GM19099 (cell line): Measurements from ENCODE around the gene GDPD2.

ENCODE experiments used
- POLR2A ChIP-seq: IDR thresholded peaks from 3 replicates; pipeline ENCODE4 v1.6.1; 2011; ENCODE audit warnings: low read depth; ENCODE audit not compliant: insufficient read length; ENCODE audit errors: extremely low read depth

The GDPD2 gene

DNA sequence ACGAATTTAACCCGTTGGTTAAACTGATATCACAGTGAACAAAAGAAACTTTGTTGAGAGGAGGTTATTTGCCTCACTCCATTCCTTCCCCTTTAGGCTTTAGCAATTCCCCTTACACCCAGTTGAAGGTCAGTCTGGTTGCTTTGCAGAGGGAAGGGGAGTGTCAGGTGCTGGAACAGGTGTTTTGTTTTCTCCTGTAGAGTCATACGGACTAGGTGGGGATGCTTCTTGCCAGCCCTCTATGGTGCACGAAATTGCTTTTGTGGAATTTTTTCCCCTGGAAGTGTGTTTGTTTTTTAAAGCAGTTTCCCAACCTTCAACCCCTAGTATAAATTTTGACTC, 54.6 kb downstream of the GDPD2 start:
- TF ChIP-seq POLR2A: no peak

- no peak for TF ChIP-seq POLR2A
Observed at GRCh38 chrX:70478526-70479245, 55.6 kb downstream of the GDPD2 start.

- no peak for TF ChIP-seq POLR2A
Observed at GRCh38 chrX:70479247-70479921, 56.3 kb downstream of the GDPD2 start.

GRCh38 chrX:70479922-70480659, 57.0 kb downstream of the GDPD2 start:
- TF ChIP-seq POLR2A: no peak

DNA sequence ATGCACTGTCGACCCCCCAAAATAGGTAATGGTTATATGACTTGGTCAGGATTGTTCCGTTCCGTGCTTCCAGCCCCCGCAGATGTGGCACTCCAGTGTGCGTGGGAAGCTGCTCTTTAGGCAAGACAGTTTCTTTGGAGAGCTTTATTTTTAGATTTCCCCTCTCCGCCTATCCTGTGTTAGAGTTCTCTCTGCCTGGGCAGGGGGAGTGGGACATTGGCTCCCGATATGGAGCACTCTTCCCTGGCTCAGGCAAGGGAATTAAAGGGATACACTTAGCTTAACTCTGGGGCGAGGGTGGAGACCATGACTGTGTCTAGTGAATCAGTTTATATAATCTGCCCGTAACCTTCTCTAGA, 57.5 kb downstream of the GDPD2 start:
- no peak for TF ChIP-seq POLR2A

DNA sequence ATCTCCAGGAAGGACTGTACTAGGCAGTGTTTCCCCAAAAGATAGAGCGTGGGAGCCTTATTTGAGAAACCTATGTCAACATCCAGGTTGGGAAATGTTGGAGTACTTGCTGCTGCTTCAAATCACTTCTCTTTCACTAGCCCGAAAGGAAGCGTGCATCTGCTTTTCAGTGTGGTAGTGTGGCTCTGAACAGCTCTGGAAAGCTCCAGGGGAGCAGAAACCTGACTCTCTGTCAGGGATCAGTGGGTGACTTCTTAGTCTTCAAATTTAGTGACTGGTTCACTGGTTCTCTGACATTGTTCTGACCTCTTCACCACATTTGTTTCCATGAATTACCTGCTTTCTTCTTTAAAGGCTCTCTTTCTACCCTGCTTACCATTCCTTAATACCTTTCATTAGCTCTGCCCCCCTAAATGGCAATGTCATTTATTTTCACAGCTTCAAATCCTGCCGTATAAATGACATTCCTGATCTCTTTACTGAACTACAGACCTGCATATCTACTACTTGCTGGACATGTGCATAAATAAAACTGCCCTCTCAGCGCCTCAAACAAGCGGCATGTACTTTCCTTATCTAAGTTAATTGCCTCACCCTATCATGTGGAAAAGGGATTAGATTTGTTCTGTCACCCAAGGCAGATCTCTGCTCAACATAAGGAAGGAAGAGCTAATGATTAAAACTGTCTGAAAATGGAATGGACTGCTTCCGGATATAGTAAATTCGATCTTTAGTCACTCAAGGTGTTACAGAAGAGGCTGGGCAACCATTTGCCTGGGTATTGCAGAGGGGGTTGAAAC, 58.6 kb downstream of the GDPD2 start:
- TF ChIP-seq POLR2A: no peak

GRCh38 chrX:70482300-70482699, 59.2 kb downstream of the GDPD2 start:
- TF ChIP-seq POLR2A: no peak
